ENCODE results near the gene AMIGO1.

DNA sequence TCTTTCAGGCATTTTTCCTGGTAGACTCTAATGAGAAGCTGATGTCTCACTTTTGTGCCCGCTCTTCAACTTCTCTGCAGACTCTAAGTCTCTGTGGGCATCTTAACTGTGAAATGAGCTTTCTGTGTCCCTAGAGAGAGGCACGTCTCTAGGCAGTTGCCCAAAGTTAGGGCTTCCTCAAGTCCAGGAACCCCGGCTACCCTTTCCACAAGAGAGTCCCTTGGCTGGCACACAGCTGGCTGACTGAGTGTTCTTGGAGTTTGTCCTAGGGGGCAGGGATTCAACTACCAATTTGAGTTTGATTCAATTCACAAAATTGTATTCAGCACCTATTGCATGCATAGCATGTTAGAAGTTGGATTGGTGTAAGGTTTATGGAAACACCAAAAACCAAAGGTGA lies 31.6 kb upstream of the AMIGO1 start:
- TF ChIP-seq, protein P1, sequence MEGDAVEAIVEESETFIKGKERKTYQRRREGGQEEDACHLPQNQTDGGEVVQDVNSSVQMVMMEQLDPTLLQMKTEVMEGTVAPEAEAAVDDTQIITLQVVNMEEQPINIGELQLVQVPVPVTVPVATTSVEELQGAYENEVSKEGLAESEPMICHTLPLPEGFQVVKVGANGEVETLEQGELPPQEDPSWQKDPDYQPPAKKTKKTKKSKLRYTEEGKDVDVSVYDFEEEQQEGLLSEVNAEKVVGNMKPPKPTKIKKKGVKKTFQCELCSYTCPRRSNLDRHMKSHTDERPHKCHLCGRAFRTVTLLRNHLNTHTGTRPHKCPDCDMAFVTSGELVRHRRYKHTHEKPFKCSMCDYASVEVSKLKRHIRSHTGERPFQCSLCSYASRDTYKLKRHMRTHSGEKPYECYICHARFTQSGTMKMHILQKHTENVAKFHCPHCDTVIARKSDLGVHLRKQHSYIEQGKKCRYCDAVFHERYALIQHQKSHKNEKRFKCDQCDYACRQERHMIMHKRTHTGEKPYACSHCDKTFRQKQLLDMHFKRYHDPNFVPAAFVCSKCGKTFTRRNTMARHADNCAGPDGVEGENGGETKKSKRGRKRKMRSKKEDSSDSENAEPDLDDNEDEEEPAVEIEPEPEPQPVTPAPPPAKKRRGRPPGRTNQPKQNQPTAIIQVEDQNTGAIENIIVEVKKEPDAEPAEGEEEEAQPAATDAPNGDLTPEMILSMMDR (IDR thresholded peaks at IDR 0.05 in 2 of 3, conservative IDR thresholded peaks at IDR 0.05 in 1 of 3; ENCODE audit: borderline replicate concordance in 1 of 3, insufficient read depth in 1 of 3, low read depth in 2 of 3, low read length in 2 of 3), result no peak
- TF ChIP-seq, protein P2, sequence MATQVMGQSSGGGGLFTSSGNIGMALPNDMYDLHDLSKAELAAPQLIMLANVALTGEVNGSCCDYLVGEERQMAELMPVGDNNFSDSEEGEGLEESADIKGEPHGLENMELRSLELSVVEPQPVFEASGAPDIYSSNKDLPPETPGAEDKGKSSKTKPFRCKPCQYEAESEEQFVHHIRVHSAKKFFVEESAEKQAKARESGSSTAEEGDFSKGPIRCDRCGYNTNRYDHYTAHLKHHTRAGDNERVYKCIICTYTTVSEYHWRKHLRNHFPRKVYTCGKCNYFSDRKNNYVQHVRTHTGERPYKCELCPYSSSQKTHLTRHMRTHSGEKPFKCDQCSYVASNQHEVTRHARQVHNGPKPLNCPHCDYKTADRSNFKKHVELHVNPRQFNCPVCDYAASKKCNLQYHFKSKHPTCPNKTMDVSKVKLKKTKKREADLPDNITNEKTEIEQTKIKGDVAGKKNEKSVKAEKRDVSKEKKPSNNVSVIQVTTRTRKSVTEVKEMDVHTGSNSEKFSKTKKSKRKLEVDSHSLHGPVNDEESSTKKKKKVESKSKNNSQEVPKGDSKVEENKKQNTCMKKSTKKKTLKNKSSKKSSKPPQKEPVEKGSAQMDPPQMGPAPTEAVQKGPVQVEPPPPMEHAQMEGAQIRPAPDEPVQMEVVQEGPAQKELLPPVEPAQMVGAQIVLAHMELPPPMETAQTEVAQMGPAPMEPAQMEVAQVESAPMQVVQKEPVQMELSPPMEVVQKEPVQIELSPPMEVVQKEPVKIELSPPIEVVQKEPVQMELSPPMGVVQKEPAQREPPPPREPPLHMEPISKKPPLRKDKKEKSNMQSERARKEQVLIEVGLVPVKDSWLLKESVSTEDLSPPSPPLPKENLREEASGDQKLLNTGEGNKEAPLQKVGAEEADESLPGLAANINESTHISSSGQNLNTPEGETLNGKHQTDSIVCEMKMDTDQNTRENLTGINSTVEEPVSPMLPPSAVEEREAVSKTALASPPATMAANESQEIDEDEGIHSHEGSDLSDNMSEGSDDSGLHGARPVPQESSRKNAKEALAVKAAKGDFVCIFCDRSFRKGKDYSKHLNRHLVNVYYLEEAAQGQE (IDR thresholded peaks at IDR 0.05; ENCODE audit: low read depth), result no peak
- TF ChIP-seq, protein P3, sequence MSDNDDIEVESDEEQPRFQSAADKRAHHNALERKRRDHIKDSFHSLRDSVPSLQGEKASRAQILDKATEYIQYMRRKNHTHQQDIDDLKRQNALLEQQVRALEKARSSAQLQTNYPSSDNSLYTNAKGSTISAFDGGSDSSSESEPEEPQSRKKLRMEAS (IDR thresholded peaks at IDR 0.05), result no peak
